ENCODE results near the gene TGFB1.
"Not testable (repeated sequence)": the region's sequence is repeated elsewhere in the genome, so short reads cannot be mapped to it uniquely, and the experiment has no call there.

The TGFB1 gene

DNA sequence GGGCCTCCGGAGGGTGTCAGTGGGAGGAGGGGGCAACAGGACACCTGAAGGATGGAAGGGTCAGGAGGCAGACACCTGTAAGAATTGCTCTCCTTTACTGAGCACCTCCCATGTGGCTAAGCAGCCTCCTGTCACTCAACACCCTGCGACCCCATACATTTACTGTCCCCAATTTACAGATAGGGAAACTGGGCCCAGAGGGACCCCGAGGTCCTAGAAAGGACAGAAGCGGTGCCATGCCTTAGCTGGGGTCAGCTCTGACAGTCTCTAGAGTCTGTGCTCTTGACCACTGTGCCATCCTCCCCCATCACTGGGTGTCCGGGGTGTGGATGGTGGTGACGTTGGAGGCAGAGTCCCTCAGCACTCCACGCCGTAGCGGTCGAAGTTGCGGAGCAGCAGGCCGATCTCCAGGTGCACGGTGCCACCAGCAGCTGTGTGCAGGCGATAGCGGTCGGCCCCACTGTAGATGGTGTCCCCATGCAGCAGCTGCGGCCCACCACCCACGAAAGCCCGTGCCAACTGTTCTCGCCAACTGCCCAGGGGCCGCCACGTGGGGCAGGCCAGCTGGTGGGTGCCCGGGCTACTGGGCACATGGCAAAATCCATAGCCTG, 726 bp upstream of the TGFB1 start:
- Histone ChIP-seq H3K4me3 (ENCODE audit: low read length) (peak overlapping the region; percentile 67), H3K27me3 (ENCODE audit: control insufficient read depth, insufficient read depth, low read length) (peaks cover 46% of the 10 kb centered on the region), H3K9me3 (ENCODE audit: control insufficient read depth, low read depth, low read length) (no peaks in the 10 kb centered on the region), H3K9ac (ENCODE audit: low read length) (no peak overlapping the region), H3K27ac (ENCODE audit: low read length) (no peak overlapping the region), H3K4me1 (ENCODE audit: control insufficient read depth, low read depth, low read length) (peaks cover 6% of the 10 kb centered on the region), H3K36me3 (ENCODE audit: control insufficient read depth, low read depth, low read length) (no peaks in the 10 kb centered on the region)

DNA sequence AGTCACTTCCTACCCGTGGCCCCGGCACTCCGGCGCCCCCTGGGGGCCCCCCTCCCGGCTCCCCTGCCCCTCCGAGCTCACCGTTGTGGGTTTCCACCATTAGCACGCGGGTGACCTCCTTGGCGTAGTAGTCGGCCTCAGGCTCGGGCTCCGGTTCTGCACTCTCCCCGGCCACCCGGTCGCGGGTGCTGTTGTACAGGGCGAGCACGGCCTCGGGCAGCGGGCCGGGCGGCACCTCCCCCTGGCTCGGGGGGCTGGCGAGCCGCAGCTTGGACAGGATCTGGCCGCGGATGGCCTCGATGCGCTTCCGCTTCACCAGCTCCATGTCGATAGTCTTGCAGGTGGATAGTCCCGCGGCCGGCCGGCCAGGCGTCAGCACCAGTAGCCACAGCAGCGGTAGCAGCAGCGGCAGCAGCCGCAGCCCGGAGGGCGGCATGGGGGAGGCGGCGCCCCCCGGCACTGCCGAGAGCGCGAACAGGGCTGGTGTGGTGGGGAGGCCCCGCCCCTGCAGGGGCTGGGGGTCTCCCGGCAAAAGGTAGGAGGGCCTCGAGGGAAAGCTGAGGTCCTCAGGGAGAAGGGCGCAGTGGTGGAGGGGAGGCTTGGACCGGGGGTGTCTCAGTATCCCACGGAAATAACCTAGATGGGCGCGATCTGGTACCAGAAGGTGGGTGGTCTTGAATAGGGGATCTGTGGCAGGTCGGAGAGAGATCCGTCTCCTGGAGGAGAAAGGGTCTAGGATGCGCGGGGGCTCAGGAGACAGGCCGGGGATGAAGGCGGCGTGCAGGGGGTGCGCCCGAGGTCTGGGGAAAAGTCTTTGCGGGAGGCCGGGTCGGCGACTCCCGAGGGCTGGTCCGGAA, 885 bp downstream of the TGFB1 start:
- Histone ChIP-seq H3K27me3 (ENCODE audit: control insufficient read depth, insufficient read depth, low read length) (peaks cover 46% of the 10 kb centered on the region), H3K9ac (ENCODE audit: low read length) (peak overlapping the region; percentile 17), H3K4me3 (ENCODE audit: low read length) (peak overlapping the region; percentile 67), H3K36me3 (ENCODE audit: control insufficient read depth, low read depth, low read length) (no peaks in the 10 kb centered on the region), H3K27ac (ENCODE audit: low read length) (no peak overlapping the region), H3K9me3 (ENCODE audit: control insufficient read depth, low read depth, low read length) (no peaks in the 10 kb centered on the region), H3K4me1 (ENCODE audit: control insufficient read depth, low read depth, low read length) (peaks cover 6% of the 10 kb centered on the region)

DNA sequence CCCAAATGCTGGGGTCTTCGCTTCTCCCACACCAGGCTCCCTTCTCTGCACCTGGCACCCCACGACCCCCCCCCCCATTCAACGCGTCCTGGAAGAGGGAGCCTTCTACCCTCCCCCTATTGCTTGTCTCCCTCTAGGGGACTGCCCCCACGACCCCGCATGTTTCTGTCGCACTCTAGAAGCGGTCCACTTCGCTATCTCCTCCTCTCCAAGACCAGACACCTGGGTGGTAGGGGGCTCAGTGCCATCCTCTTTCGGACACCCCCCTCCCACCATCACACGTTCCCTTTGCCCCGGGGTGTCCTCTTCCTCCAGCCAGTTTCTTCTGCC, 1.5 kb downstream of the TGFB1 start:
- peak overlapping the region; percentile 17 for H3K9ac ChIP-seq (ENCODE audit: low read length)
- H3K27ac ChIP-seq (ENCODE audit: low read length) = no peak overlapping the region
- peaks cover 6% of the 10 kb centered on the region for H3K4me1 ChIP-seq (ENCODE audit: control insufficient read depth, low read depth, low read length)
- no peaks in the 10 kb centered on the region for H3K9me3 ChIP-seq (ENCODE audit: control insufficient read depth, low read depth, low read length)
- peak overlapping the region; percentile 67 for H3K4me3 ChIP-seq (ENCODE audit: low read length)
- H3K36me3 ChIP-seq (ENCODE audit: control insufficient read depth, low read depth, low read length) = no peaks in the 10 kb centered on the region
- peaks cover 46% of the 10 kb centered on the region for H3K27me3 ChIP-seq (ENCODE audit: control insufficient read depth, insufficient read depth, low read length)

DNA sequence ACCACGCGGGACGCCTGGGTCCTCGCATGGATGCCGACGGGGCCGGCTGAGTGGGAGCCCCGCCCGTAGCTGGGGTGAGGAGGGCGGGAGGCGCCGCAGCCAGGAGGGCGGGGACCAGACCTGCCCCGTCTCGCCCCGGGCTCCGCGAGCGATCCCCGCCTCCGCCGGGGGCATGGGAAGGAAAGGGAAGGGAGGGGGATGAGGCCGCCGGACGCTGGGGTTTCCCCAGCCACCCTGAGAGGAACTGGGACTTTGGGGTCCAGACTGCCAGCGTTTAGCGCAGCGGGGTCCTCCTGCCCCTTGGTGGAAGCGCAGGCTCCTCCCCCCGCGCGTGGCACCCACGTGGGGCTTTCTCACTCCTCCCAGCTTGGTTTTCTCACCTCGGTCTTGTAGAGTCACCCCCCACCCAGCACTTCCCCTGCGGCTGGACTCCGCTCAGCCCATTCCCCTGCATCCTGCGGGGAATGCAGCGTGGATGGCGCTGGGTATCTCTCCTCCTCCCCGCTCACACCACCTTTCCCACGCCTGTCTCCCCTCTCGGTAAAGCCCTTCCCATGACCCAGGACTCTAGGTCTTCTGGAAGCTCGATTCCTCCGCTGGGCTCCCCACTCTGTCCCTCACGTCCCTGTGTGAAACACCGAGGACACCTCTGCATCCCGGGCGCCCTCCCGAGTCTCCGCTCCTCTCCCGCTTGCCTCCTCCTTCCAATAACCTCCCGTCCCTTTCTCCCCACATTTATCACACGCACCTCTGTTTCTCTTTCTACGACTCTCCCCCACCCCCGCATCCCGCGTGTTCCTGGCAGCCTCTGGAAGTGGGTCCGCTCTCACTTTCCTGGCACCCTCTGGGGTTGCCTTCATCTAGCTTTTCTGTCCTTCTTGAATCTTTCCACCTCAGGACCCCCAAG, 2.1 kb downstream of the TGFB1 start:
- Histone ChIP-seq H3K9ac (ENCODE audit: low read length) (peak overlapping the region; percentile 32), H3K4me1 (ENCODE audit: control insufficient read depth, low read depth, low read length) (peaks cover 6% of the 10 kb centered on the region), H3K27me3 (ENCODE audit: control insufficient read depth, insufficient read depth, low read length) (peaks cover 46% of the 10 kb centered on the region), H3K27ac (ENCODE audit: low read length) (no peak overlapping the region), H3K4me3 (ENCODE audit: low read length) (peak overlapping the region; percentile 67), H3K36me3 (ENCODE audit: control insufficient read depth, low read depth, low read length) (no peaks in the 10 kb centered on the region), H3K9me3 (ENCODE audit: control insufficient read depth, low read depth, low read length) (no peaks in the 10 kb centered on the region)

DNA sequence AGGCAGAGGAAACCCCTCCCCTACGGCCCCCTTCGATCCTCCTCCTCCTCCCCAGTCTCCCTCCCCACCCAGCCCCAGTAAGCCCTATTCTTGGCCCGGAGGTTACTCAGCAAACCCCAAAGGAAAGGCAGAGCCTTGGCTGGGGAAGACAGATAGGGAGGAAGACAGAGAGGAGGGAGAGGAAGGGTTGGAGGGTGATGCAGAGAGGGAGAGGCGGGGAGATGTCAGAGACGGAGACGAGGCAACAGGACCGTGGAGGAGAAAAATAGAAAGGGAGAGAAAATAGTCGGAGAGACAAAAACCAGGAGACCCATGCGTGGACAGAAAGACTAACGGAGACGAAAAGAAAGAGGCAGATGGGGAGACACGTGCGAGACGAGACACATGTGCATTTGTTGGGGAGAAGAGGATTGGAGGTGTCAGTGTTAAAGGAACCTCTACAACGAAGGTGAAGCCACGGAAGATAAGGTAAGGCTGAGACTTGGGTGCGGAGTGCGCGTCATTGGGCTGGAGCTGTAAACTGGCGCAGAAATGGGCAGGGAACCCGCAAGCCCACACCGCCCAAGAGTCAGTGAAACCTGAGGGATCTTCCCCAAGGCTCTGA, 2.9 kb downstream of the TGFB1 start:
- Histone ChIP-seq H3K4me3 (ENCODE audit: low read length) (peak overlapping the region; percentile 67), H3K4me1 (ENCODE audit: control insufficient read depth, low read depth, low read length) (peaks cover 6% of the 10 kb centered on the region), H3K27me3 (ENCODE audit: control insufficient read depth, insufficient read depth, low read length) (peaks cover 46% of the 10 kb centered on the region), H3K36me3 (ENCODE audit: control insufficient read depth, low read depth, low read length) (no peaks in the 10 kb centered on the region), H3K9ac (ENCODE audit: low read length) (peak overlapping the region; percentile 32), H3K9me3 (ENCODE audit: control insufficient read depth, low read depth, low read length) (no peaks in the 10 kb centered on the region), H3K27ac (ENCODE audit: low read length) (no peak overlapping the region)

DNA sequence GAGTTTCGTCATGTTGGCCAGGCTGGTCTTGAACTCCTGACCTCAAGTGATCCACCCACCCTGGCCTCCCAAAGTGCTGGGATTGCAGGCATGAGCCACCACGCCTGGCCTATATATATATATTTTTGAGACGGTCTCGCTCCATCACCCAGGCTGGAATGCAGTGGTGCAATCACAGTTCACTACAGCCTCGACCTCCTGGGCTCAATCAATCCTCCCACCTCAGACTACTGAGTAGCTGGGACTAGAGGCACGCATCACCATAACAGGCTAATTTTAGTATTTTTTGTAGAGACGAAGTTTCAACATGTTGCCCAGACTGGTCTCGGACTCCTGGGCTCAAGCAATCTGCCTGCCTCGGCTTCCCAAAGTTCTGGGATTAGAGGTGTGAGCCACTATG, 6.8 kb downstream of the TGFB1 start:
- not testable (repeated sequence) for H3K4me3 ChIP-seq (ENCODE audit: low read length); H3K4me1 ChIP-seq (ENCODE audit: control insufficient read depth, low read depth, low read length); H3K27ac ChIP-seq (ENCODE audit: low read length); H3K9ac ChIP-seq (ENCODE audit: low read length); H3K36me3 ChIP-seq (ENCODE audit: control insufficient read depth, low read depth, low read length); H3K9me3 ChIP-seq (ENCODE audit: control insufficient read depth, low read depth, low read length)
- peaks cover 25% of the 10 kb centered on the region for H3K27me3 ChIP-seq (ENCODE audit: control insufficient read depth, insufficient read depth, low read length)

DNA sequence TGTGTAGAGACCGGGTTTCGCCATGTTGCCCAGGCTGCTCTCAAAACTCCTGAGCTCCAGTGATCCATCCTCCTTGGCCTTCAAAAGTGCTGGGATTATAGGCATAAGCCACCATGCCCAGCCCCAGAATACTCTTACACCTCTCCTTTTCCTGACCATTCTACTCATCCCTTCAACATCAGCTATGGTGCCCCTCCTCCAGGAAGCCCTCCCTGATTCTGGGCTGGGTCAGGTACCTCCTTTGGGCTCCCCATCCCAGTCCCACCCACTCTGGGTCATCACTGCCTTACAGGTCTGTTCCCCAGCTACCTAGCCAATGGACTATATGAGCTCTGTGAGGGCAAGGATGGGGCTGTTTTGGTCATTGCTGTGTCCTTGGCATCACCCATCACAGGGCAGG, 9.6 kb downstream of the TGFB1 start:
- Histone ChIP-seq H3K4me3 (ENCODE audit: low read length) (no peak overlapping the region), H3K9me3 (ENCODE audit: control insufficient read depth, low read depth, low read length) (no peaks in the 10 kb centered on the region), H3K27ac (ENCODE audit: low read length) (no peak overlapping the region), H3K27me3 (ENCODE audit: control insufficient read depth, insufficient read depth, low read length) (no peaks in the 10 kb centered on the region), H3K9ac (ENCODE audit: low read length) (no peak overlapping the region), H3K36me3 (ENCODE audit: control insufficient read depth, low read depth, low read length) (no peaks in the 10 kb centered on the region), H3K4me1 (ENCODE audit: control insufficient read depth, low read depth, low read length) (no peaks in the 10 kb centered on the region)

DNA sequence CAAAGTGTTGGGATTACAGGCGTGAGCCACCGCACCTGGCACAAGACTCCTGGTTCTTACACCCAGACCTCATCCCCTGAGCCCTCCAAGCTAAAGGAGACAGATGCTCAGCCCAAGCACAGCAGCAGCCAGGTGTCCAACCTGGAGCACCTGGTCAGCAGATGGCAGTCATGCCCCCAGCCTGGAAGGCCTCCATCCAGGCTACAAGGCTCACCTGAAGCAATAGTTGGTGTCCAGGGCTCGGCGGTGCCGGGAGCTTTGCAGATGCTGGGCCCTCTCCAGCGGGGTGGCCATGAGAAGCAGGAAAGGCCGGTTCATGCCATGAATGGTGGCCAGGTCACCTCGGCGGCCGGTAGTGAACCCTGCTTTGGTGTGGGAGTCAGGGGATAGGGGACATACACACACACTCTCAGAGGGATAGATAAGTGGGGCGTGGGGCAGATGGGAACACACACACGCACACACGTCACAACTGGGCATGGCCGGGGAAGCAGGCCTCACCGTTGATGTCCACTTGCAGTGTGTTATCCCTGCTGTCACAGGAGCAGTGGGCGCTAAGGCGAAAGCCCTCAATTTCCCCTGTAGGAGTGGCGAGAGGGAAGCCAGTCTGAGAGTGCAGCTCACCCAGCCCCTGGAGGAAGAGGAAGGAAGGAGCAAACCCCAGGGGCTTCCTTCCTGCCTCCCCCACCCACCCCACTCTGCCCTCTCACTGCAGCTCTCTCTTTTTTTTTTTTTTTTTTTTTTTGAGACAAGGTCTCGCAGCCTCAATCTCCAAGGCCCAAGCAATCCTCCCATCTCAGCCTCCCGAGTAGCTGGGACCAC, 11.8 kb downstream of the TGFB1 start:
- H3K4me1 ChIP-seq (ENCODE audit: control insufficient read depth, low read depth, low read length) = no peaks in the 10 kb centered on the region
- H3K27ac ChIP-seq (ENCODE audit: low read length) = no peak overlapping the region
- H3K27me3 ChIP-seq (ENCODE audit: control insufficient read depth, insufficient read depth, low read length) = no peaks in the 10 kb centered on the region
- no peaks in the 10 kb centered on the region for H3K36me3 ChIP-seq (ENCODE audit: control insufficient read depth, low read depth, low read length)
- no peaks in the 10 kb centered on the region for H3K9me3 ChIP-seq (ENCODE audit: control insufficient read depth, low read depth, low read length)
- H3K9ac ChIP-seq (ENCODE audit: low read length) = no peak overlapping the region
- no peak overlapping the region for H3K4me3 ChIP-seq (ENCODE audit: low read length)

DNA sequence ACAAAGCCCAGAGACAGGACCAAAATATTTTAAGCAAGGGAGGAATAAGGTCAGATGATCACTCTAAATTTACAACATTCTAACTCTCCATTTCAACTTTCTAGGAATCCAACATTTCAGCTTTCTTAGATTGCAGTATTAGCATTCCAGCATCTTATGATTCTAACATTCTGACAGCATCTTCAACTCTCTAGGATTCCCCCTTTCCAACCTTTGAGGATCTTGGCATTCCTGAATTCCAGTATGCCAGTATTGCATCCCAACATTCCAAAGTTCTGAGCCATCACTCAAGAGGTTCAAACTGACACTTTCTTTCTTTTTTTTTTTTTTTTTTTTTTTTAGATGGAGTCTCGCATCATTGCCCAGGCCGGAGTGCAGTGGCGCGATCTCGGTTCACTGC, 13.8 kb downstream of the TGFB1 start:
- H3K4me1 ChIP-seq (ENCODE audit: control insufficient read depth, low read depth, low read length) = no peaks in the 10 kb centered on the region
- no peak overlapping the region for H3K4me3 ChIP-seq (ENCODE audit: low read length)
- H3K27me3 ChIP-seq (ENCODE audit: control insufficient read depth, insufficient read depth, low read length) = no peaks in the 10 kb centered on the region
- H3K36me3 ChIP-seq (ENCODE audit: control insufficient read depth, low read depth, low read length) = no peaks in the 10 kb centered on the region
- H3K9me3 ChIP-seq (ENCODE audit: control insufficient read depth, low read depth, low read length) = no peaks in the 10 kb centered on the region
- H3K9ac ChIP-seq (ENCODE audit: low read length) = no peak overlapping the region
- no peak overlapping the region for H3K27ac ChIP-seq (ENCODE audit: low read length)

DNA sequence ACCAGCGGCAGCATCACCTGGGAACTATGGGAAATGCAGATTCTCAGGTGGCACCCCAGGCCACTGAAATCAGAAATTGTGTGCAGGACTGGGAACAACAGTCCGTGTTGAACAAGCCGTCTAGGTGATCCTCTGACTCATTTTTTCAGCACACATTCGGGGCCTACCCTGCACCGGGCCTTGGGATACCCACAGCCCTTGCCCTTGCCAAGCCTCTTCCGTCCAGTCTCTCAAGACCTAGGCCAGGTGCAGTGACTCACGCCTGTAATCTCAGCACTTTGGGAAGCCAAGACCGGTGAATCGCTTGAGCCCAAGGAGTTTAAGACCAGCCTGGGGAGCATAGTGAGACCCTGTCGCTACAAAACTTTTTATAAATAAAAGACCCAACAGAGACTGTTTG, 18.3 kb downstream of the TGFB1 start:
- no peak overlapping the region for H3K27ac ChIP-seq (ENCODE audit: low read length)
- no peak overlapping the region for H3K4me3 ChIP-seq (ENCODE audit: low read length)
- H3K9me3 ChIP-seq (ENCODE audit: control insufficient read depth, low read depth, low read length) = no peaks in the 10 kb centered on the region
- peaks cover 15% of the 10 kb centered on the region for H3K27me3 ChIP-seq (ENCODE audit: control insufficient read depth, insufficient read depth, low read length)
- no peak overlapping the region for H3K9ac ChIP-seq (ENCODE audit: low read length)
- H3K36me3 ChIP-seq (ENCODE audit: control insufficient read depth, low read depth, low read length) = no peaks in the 10 kb centered on the region
- H3K4me1 ChIP-seq (ENCODE audit: control insufficient read depth, low read depth, low read length) = no peaks in the 10 kb centered on the region

Measured in iPS-18a (cell line).